Measurements from ENCODE around the gene FGF2. TPM values are rescaled to one million over a fixed set of nuclear protein-coding genes. Genes with fewer than 3 reads are reported as not detected.

FGF2 gene
- total RNA-seq, 2 experiments from 2014 or later = not detected

GRCh38 chr4:122827258-122827878, 737 bp downstream of the FGF2 start:
- Mint-ChIP-seq H3K4me1 (ENCODE audit: low read depth) (peaks cover 12% of the 10 kb centered on the region), H3K9me3 (no peaks in the 10 kb centered on the region), H3K27me3 (peaks cover 83% of the 10 kb centered on the region), H3K27ac (no peak overlapping the region), H3K36me3 (ENCODE audit: low read depth) (no peaks in the 10 kb centered on the region), H3K4me3 (peak overlapping the region; percentile 66)
- DNase-seq = peak in 5 of 14 experiments; percentile 4 to 37 (median 8)
- TF ChIP-seq, protein P1, sequence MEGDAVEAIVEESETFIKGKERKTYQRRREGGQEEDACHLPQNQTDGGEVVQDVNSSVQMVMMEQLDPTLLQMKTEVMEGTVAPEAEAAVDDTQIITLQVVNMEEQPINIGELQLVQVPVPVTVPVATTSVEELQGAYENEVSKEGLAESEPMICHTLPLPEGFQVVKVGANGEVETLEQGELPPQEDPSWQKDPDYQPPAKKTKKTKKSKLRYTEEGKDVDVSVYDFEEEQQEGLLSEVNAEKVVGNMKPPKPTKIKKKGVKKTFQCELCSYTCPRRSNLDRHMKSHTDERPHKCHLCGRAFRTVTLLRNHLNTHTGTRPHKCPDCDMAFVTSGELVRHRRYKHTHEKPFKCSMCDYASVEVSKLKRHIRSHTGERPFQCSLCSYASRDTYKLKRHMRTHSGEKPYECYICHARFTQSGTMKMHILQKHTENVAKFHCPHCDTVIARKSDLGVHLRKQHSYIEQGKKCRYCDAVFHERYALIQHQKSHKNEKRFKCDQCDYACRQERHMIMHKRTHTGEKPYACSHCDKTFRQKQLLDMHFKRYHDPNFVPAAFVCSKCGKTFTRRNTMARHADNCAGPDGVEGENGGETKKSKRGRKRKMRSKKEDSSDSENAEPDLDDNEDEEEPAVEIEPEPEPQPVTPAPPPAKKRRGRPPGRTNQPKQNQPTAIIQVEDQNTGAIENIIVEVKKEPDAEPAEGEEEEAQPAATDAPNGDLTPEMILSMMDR (IDR thresholded peaks at IDR 0.05) = no peak
- H3K27ac ChIP-seq (ENCODE audit: low read depth in 1 of 2, low read length in 2 of 2) = no peak overlapping the region
- no peaks in the 10 kb centered on the region for H3K36me3 ChIP-seq (ENCODE audit: insufficient read depth, low read length)
- CTCF ChIA-PET = interaction anchor here (0.6 to 0.7 kb wide), 2 partner anchors 10 to 485 kb away, joined by 3 read pairs; no protein-coding TSS in a partner anchor
- H3K9me3 ChIP-seq (ENCODE audit: control insufficient read depth in 1 of 2, insufficient read depth in 1 of 2, low read length in 2 of 2) = no peaks in the 10 kb centered on the region
- H3K4me3 ChIP-seq (ENCODE audit: low read length) = peak overlapping the region; percentile 64
- ATAC-seq (ENCODE audit: poor library complexity) = peak; percentile 32
- H3K4me1 ChIP-seq (ENCODE audit: insufficient read depth, low read length) = peaks cover 11% of the 10 kb centered on the region
- intact Hi-C loops (cut with DNase I, micrococcal nuclease) = no loop called here
- POLR2A ChIA-PET = interaction anchor here (0.6 kb wide), 1 partner anchor 95 kb away, joined by 3 read pairs; the partner anchor contains the start of gene NUDT6
- H3K27me3 ChIP-seq (ENCODE audit: control insufficient read depth in 1 of 2, insufficient read depth in 2 of 2, low read length in 2 of 2) = peaks cover 23 to 66% of the 10 kb centered on the region in 2 experiments

- H3K27ac ChIP-seq (ENCODE audit: low read depth in 1 of 2, low read length in 2 of 2) = no peak overlapping the region
- POLR2A ChIA-PET = interaction anchor here (0.6 kb wide), 1 partner anchor 95 kb away, joined by 3 read pairs; the partner anchor contains the start of gene NUDT6
- ATAC-seq (ENCODE audit: poor library complexity) = peak; percentile 86
- H3K27ac Mint-ChIP-seq = no peak overlapping the region
- H3K9me3 ChIP-seq (ENCODE audit: control insufficient read depth in 1 of 2, insufficient read depth in 1 of 2, low read length in 2 of 2) = no peaks in the 10 kb centered on the region
- no peaks in the 10 kb centered on the region for H3K9me3 Mint-ChIP-seq
- CTCF ChIA-PET = interaction anchor here (0.7 kb wide), 1 partner anchor 9 kb away, joined by 3 read pairs; no protein-coding TSS in a partner anchor
- peaks cover 12% of the 10 kb centered on the region for H3K4me1 Mint-ChIP-seq (ENCODE audit: low read depth)
- H3K36me3 Mint-ChIP-seq (ENCODE audit: low read depth) = no peaks in the 10 kb centered on the region
- DNase-seq = peak in 9 of 14 experiments; percentile 3 to 63 (median 9)
- peak overlapping the region; percentile 64 for H3K4me3 ChIP-seq (ENCODE audit: low read length)
- H3K36me3 ChIP-seq (ENCODE audit: insufficient read depth, low read length) = no peaks in the 10 kb centered on the region
- H3K4me1 ChIP-seq (ENCODE audit: insufficient read depth, low read length) = peaks cover 11% of the 10 kb centered on the region
- intact Hi-C loops (cut with DNase I, micrococcal nuclease) = no loop called here
- H3K27me3 Mint-ChIP-seq = peaks cover 88% of the 10 kb centered on the region
- TF ChIP-seq, protein P1 (IDR thresholded peaks at IDR 0.05) = no peak
- peaks cover 23 to 66% of the 10 kb centered on the region in 2 experiments for H3K27me3 ChIP-seq (ENCODE audit: control insufficient read depth in 1 of 2, insufficient read depth in 2 of 2, low read length in 2 of 2)
- H3K4me3 Mint-ChIP-seq = peak overlapping the region; percentile 66
Measured at GRCh38 chr4:122827879-122828601, 1.4 kb downstream of the FGF2 start.

GRCh38 chr4:122830426-122831095, 3.9 kb downstream of the FGF2 start:
- Mint-ChIP-seq H3K4me3 (no peak overlapping the region), H3K27me3 (peaks cover 65% of the 10 kb centered on the region), H3K4me1 (ENCODE audit: low read depth) (peaks cover 12% of the 10 kb centered on the region), H3K9me3 (no peaks in the 10 kb centered on the region), H3K27ac (no peak overlapping the region), H3K36me3 (ENCODE audit: low read depth) (no peaks in the 10 kb centered on the region)
- intact Hi-C loops (cut with DNase I, micrococcal nuclease) = no loop called here
- ATAC-seq (ENCODE audit: poor library complexity) (no peak), DNase-seq (no peak)
- no peak overlapping the region for H3K27ac ChIP-seq (ENCODE audit: low read depth in 1 of 2, low read length in 2 of 2)
- ChIA-PET CTCF (no interaction called here), POLR2A (no interaction called here)
- no peaks in the 10 kb centered on the region for H3K9me3 ChIP-seq (ENCODE audit: control insufficient read depth in 1 of 2, insufficient read depth in 1 of 2, low read length in 2 of 2)
- H3K27me3 ChIP-seq (ENCODE audit: control insufficient read depth in 1 of 2, insufficient read depth in 2 of 2, low read length in 2 of 2) = peaks cover 27 to 50% of the 10 kb centered on the region in 2 experiments
- no peaks in the 10 kb centered on the region for H3K36me3 ChIP-seq (ENCODE audit: insufficient read depth, low read length)
- no peak overlapping the region for H3K4me3 ChIP-seq (ENCODE audit: low read length)
- peaks cover 11% of the 10 kb centered on the region for H3K4me1 ChIP-seq (ENCODE audit: insufficient read depth, low read length)
- TF ChIP-seq, protein P1 (IDR thresholded peaks at IDR 0.05) = no peak

All from CD4-positive, alpha-beta T cell (primary cell).